Tibial nerve (tissue), 4 donors: Measurements from ENCODE around the gene NOD2.

ENCODE experiments used
- CTCF ChIP-seq, 5 experiments: fragments of 200-600 bp in 3 of 5; fragments of 450-650 bp in 2 of 5; sonication (generic) in 3 of 5; IDR thresholded peaks; one replicate each; pipeline ENCODE4 v1.5.1; 2016 to 2019; ENCODE audit warnings: antibody characterized with exemption in 5 of 5, mild to moderate bottlenecking in 3 of 5, moderate library complexity in 2 of 5
- EP300 ChIP-seq, 2 donors: sonication (generic); formaldehyde crosslinking; IDR thresholded peaks; one replicate each; pipeline ENCODE4 v1.6.1; 2017; ENCODE audit warnings: antibody characterized with exemption in 2 of 2, mild to moderate bottlenecking in 1 of 2
- POLR2A ChIP-seq, 2 donors: fragments of 450-650 bp; IDR thresholded peaks; one replicate each; pipeline ENCODE4 v1.6.1; 2017; ENCODE audit warnings: antibody characterized with exemption in 2 of 2, mild to moderate bottlenecking in 2 of 2, moderate library complexity in 2 of 2

DNA sequence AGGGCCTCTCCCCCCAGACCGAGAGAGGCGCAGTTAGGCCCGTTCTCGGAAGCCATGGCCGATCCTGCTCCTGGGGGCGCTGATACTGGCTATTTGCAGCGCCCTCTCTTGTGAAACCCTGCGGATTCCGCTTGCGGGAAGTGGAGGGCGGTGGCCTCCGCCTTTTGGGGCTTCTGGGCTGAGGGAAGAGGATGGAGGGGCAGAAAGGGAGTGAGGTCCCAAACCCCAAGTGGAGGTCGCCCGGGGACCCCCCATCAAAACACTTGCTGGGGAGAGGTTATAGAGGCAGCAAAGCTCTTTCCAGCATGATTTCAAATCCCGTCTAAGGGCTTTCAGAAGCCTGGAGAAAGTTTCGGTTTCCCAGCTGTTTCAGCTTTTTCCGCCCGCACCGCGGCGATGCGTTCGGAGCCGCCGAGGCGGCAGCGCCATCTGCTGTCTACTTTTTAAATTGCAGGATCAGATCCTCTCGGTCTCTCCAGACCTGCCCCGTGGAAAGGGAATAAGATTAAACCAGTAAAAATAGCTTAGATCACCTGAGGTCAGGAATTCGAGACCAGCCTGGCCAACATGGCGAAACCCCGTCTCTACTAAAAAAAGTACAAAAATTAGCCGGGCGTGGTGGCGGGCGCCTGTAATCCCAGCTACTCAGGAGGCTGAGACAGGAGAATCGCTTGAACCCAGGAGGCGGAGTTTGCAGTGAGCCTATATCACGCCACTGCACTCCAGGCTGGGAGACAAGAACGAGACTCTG is 28.1 kb upstream of the NOD2 start:
- TF ChIP-seq CTCF (IDR thresholded peaks at IDR 0.05) (peak; percentile 82 to 94 (median 87)), POLR2A (IDR thresholded peaks at IDR 0.05) (no peak), EP300 (IDR thresholded peaks at IDR 0.05) (peak in 1 of 2 donors; percentile 36)
